Kasumi-1 (cell line): Measurements from ENCODE around the gene DIO2.

ENCODE experiments used
- DNase-seq, 2 experiments: peaks; one replicate each; lab custom pipeline; 2025; lab: John Stamatoyannopoulos, UW

The DIO2 gene

DNA sequence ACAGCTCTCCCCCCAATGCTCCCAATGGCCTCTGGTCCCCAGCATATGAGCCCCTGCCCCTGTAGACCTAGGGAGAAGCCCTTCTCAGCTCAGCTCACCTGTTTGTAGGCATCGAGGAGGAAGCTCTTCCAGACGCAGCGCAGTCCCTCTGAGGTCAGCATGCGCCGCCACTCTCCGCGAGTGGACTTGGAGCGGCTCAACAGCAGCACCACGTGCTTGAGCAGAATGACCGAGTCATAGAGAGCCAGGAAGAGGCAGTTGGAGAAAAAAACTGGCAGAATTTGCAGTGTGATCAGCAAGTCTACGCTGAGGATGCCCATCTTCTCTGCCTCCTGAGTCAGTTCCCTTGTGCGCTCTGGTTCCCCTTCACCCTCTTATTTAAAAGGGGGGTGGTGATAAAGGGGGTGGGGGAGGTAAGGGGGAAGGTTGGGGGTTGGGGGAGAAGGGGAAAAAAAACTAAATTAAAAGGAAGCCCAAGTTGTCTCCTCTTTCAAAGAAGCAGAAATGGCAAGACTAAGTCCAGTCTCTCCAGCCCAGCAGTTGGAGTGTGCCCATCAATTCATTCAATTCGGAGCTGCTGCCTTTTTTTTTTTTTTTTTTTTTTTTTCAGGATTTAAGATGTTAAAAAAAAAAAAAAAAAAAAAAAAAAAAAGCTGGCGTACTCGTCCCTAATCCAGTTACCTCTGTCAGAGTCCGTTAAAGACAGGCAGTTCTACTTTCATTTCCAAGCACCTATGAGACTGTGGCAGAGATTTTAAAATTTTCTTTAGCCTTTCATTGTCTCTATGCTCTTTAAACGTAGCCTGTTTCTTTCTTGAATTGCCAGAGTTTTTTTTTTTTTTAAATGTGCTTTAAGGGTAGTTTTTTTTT is at the start of gene DIO2:
Gene DIO2, minus strand, starts transcription at position 352 of the 870 bp plus-strand sequence. Its CDS starts 32 bp downstream, at position 320.
- DNase-seq, result no peak

GRCh38 chr14:80260645-80261044 is 49.3 kb upstream of the DIO2 start:
- no peak for DNase-seq

- DNase-seq, result no peak
Measured at GRCh38 chr14:80239631-80240030, 28.3 kb upstream of the DIO2 start.

- no peak for DNase-seq
Measured at GRCh38 chr14:80237143-80237542, 25.8 kb upstream of the DIO2 start.

DNA sequence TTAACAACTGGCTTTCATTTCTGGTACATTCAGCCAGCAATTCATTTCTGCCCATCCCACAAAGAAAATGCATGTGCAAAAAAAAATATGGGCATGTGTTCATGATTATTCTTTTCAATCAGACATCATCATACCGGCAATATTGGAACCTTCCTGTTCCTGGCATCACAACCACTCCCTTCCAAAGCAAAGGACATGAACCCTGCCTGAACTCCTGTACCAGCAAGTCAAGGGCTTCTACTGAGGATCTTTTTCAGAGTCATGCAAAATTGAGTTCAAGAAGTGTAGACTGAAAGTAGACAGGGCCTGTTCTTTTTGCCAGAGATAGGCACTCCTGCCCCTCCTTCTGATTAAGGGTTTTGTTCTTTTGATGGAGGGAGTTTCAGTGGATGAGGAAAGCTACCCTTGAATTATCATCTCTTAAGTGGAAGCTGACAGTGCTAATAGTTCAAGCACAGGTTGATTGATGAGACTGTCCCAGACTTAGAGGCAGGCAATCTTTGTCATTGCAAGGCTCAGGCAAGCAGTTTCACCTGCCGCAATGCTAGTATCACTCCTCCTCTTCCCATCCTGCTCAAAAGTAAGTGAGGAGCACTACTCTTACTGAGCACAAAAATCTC is 22.3 kb upstream of the DIO2 start:
- DNase-seq, result no peak

DNA sequence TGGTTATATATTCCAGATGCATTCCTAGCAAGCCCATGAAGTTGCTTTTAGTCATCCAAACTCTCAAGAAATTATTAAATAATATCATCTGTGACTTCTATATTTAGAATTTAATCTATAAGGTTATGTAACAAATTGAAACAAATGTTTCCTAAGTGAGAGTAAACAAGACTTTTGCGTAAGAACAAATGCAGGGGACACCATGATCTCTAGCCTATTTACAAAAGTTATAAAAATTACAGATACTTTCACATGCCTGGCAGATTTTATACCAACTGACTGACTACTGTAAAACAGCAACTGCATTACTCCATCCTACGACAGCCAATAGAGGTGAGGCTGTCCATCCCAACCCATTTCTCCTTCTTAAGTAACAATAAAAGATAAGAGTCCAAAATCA is 20.4 kb upstream of the DIO2 start:
- DNase-seq, result no peak

- no peak for DNase-seq
Measured at GRCh38 chr14:80223696-80224465, 12.6 kb upstream of the DIO2 start.

- no peak for DNase-seq
Measured at GRCh38 chr14:80216818-80217217, 5.5 kb upstream of the DIO2 start.

DNA sequence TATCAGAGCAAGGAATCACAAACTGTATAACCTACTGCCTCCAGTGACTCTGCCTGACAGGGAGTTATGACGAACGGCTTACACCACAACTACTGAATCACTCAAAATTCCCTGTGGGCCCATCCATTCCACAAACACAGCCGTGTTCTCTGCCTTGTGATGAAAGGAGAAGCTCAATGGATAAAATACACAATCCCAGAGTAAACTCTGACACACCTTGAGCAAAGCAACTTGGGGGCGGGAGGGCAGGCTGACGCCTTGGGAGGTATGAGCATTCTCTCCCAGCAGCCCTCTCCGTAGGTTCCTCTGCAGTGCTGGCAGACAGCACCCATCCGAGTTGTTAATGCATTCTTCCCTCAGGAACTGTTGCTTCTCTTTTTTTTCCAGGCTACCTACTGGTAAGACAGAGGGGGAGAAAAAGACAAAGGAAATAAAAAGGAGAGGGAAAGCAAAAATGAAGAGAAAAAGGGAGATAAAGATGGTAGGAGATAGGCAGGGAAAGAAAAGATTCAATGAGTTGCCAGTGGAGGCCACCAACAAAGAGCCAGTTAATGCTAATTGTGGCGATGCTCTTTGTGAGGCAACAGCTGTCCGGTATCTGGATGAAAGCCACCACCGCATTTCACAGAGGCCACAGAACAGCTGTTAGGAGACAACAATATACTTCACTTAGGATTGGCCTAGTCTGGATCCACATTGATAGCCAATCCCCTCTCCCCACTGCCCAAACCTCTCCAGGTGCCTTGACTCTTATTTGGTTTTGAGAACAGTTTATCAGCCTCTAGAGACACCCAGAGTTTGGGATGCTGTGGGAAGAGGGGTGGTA is 4.7 kb upstream of the DIO2 start:
- no peak for DNase-seq

DNA sequence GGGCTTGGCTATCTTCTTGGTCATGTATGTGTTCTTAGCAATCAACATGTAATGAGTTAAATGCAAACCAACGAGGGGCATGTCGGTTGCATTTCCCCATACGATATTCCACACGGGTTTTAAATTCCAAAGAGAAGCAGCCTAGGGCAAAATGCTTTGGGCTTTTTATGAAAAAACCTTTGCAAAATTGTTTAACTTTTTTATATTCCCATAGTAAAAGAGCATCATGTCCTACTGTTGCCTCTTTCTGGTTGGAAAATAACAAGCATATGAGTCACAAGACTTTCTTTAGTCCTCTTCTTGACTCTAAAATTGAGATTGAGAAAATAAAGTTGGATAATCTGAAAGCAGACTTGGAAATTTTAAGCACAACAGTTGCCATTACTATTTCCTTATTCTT is 3.8 kb upstream of the DIO2 start:
- DNase-seq, result no peak

GRCh38 chr14:80213602-80214001 is 2.3 kb upstream of the DIO2 start:
- peak; percentile 40 to 49 for DNase-seq

- no peak for DNase-seq
Measured at GRCh38 chr14:80212023-80212397, 706 bp upstream of the DIO2 start.

GRCh38 chr14:80208461-80208860 is 2.8 kb downstream of the DIO2 start:
- DNase-seq, result no peak

- no peak for DNase-seq
Measured at GRCh38 chr14:80206351-80207080, 4.8 kb downstream of the DIO2 start.

- DNase-seq, result no peak
Measured at GRCh38 chr14:80202888-80203562, 8.3 kb downstream of the DIO2 start.

GRCh38 chr14:80200093-80200492 is 11.2 kb downstream of the DIO2 start:
- no peak for DNase-seq

DNA sequence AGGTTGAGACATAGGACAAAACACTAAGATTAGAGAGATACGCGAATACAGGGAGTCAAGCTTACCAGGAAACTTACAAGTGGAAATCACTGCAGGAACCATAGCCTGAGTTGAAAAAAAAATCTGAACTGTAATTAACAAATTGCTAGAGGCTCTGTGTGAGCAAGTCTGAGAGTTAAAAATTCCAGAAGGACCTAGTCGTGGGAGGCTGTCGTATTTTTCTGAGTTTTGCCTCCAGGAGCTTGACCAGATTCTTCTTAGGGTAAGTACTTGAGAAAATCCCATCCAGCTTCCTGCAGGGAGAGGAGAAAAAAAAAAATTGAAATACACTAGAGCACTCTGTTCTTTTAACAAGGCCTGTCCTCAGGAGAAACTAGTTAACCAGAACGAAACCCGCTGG is 22.7 kb downstream of the DIO2 start:
- no peak for DNase-seq

DNA sequence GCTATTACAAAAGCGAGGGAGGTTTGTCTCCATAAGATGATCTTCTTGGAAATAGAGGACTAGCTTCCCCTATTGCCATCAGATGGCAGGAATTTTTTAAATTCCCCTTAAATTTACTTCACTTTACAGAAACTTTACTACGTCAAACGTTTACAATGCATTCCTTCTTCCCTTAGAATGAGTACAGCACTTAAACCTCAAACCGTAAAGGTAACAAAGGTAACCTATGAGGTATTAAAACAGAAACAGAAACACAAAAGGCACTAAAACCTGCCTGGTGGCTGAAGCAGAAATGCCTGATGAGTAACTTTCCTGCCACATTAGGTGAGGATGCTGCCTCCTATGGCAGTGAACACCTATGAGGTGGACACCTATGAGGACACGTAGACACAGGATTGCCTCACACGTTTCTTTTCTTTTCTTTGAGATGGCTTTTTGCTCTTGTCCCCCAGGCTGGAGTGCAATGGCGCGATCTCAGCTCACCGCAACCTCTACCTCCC is 25.0 kb downstream of the DIO2 start:
- DNase-seq, result no peak

DNA sequence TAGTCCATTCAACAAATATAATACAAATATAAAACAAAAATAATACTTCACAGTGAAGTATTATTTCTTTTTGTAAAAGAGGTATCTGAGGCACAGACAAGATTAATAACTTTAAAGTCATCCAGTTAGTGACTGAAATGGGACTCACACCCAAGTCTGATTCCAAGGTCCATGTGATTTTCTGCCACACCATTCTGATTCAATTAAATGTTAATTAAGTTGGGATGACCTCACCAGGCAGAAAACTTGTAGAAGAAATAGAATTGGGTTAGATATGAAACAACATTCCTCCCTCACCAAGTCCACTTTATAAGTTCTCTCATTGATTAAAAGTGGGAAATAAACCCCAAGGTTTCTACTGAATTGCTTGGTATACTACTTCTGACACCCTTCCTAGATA is 34.4 kb downstream of the DIO2 start:
- no peak for DNase-seq

DNA sequence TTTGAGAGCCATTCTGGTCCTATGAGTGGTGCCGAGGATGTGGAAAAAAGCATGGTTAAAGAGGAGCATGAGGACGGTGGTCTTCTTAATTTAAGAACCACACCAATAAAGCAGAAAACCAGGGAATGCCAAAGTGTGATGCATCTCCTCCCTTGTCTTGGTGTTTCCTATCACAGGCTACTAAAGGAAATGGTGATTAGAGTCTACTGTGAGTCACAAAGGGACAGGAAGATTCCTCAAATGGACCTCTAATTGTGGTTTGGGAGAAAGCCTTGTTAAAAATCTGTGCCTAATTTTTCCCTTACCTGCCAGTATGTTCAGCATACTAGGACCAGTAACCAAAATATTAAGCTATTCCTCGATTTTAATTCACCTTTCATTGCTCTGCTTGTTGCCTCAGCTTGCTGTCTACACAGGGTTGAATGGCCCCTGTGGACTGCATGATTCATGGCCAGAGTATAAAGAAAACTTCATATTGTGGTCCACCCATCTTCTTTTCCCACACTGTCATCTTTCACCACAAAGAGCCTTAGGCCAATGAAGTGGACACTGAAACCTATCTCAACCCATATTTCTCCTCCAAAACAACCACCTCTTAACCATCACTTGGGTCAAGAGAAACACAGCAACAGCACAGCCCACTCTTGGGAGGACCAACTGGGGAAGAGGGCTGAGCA is 38.8 kb downstream of the DIO2 start:
- no peak for DNase-seq
